Activated T-cell treated with anti-CD3 and anti-CD28 coated beads for 1 hour (primary cell): ENCODE results near the gene POPDC3.
"Not testable (repeated sequence)": the region's sequence is repeated elsewhere in the genome, so short reads cannot be mapped to it uniquely, and the experiment has no call there.

ENCODE experiments used
- DNase-seq: peaks from one replicate; pipeline ENCODE4 v3.0.0-alpha.2; 2020; ENCODE audit warnings: low read depth

The POPDC3 gene

GRCh38 chr6:105194591-105194990 is 14.8 kb upstream of the POPDC3 start:
- no peak for DNase-seq

- no peak for DNase-seq
Measured at GRCh38 chr6:105194106-105194505, 14.3 kb upstream of the POPDC3 start.

GRCh38 chr6:105193647-105194046 is 13.8 kb upstream of the POPDC3 start:
- DNase-seq: no peak

- DNase-seq: no peak
Measured at GRCh38 chr6:105192707-105193465, 13.1 kb upstream of the POPDC3 start.

GRCh38 chr6:105191351-105191750 is 11.5 kb upstream of the POPDC3 start:
- DNase-seq: no peak

DNA sequence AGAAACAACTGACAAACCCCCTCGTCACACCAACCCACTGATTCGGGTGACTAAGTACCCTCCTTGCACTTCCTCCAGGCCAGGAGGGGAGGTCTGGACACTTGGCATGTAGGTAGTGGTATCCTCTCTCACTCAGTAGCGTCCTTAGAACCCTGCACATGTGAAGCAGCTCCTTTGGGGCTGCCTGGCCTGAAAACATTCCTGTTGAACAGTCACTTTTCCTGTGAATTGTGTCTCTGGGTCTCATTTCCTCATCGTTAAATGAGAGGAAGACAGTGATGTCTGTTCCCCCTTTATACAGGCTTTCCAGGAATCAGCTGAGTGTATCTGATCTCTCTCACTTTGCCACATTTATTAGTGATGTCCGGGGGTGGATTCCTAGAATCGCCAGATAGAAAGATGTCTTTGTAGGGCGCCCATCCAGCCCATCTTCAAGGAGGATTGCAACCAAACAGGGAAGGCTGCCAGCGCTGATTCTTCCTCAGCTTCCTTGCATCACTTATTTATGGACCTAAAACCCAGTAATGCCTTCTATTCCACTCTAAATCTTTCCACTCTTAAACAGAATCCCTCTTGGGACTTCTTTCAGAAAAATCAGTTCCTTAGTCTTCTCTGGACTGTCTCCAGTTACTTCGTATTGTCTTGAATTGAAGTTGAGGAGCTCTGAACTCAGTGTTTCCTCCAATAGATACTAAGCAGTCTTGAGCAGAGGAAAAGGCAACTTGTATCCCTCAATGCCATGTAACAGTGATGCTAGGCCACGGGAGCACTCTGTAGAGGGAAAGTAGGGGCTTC is 9.4 kb upstream of the POPDC3 start:
- no peak for DNase-seq

DNA sequence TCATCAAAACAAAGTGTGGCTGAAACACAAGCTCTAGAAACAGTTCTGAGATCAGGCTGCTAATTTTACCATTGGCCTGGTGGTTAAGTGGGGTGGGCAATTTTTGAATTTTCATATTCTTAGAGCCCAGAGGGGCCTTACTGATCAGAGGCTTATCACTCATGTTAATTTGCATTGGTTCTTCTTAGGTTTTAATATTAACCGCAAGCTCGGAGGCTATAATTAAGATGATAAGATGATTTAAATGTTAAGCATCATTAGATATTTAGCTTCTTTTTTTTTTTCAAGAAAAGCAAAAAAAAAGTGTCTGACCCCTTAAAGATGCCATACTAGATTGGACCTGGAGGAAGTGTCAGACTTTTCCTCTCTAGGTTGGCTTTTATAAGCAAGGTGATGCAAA is 8.4 kb upstream of the POPDC3 start:
- DNase-seq: no peak

- no peak for DNase-seq
Measured at GRCh38 chr6:105186576-105186975, 6.8 kb upstream of the POPDC3 start.

DNA sequence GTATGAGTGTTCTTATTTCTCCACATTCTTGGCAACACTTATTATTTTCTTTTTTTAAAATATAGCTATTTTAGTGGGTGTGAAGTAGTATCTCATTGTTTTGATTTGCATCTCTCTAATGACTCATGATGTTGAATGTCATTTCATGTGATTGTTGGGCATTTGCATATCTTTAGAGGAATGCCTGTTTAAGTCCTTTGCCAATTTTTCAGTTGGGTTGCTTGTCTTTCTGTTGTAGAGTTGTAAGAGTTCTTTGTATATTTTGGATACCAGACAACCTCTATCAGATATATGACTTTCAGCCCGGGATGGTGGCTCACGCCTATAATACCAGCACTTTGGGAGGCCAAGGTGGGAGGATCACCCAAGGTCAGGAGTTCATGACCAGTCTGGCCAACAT is 5.1 kb upstream of the POPDC3 start:
- DNase-seq: no peak

DNA sequence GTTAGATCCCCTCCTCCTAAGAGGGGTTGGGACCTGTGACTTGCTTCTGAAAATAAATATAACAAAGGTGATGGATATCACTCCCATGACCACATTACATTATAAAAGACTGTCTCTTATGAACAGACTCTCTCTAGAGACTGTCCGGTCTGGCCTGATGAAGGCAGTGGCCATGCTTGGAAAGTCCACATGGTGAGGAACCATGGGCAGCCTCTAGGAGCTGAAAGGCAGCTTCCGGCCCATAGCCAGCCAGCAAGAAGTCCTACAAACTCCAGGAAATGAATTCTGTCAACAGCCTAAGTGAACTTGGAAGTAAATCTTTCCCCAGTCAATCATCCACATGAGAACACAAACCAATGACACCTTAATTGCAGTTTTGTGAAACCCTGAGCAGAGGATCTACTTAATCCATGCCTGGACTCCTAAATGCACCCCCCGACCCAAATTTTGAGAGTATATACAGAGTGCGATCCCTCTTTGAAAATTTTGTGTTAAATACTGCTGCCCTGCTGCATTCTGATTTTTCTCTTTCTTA is 2.2 kb upstream of the POPDC3 start:
- no peak for DNase-seq

- DNase-seq: no peak
Measured at GRCh38 chr6:105178636-105179035, 1.2 kb downstream of the POPDC3 start.

DNA sequence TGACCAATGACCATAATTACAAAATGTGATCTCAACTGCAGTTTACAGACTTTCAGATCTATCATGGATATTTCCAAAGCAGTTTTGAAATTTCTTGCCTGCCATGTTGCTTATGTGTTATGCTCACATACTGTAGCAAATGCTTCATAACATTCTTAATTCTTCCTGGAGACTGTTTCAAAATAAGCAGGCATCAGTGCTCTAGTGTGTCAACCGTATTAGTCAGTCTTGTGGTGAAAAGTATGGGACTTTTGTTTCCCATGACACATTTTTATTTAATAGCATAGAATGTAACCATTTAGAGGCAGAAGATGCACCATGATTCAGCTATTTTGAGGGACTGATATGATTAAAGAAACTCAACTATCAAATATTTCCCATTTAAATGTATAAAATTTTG is 1.7 kb downstream of the POPDC3 start:
- DNase-seq: no peak

DNA sequence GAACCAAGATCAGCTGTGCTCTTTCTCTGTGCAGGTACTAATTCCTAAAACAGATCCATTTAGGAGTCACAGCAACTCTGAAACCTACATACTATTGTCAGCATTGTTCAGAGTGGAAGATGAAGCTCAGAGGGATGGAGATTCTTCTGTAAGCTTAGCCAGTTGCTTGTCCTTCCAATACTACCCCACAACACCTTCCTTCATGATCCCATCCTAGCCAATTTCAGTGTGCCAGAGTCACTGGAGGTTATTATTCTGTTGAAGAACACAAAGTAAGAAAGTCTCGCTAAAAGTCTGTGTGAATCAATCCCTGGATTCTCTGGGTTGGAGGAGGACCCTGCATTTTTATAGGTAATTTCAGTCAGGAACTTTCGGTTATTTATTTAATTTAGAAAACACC is 2.3 kb downstream of the POPDC3 start:
- no peak for DNase-seq

- no peak for DNase-seq
Measured at GRCh38 chr6:105174512-105174911, 5.3 kb downstream of the POPDC3 start.

GRCh38 chr6:105172515-105172914 is 7.3 kb downstream of the POPDC3 start:
- DNase-seq: not testable (repeated sequence)

- no peak for DNase-seq
Measured at GRCh38 chr6:105170059-105170458, 9.8 kb downstream of the POPDC3 start.

- DNase-seq: no peak
Measured at GRCh38 chr6:105167914-105168313, 11.9 kb downstream of the POPDC3 start.

- DNase-seq: no peak
Measured at GRCh38 chr6:105164418-105164817, 15.4 kb downstream of the POPDC3 start.

DNA sequence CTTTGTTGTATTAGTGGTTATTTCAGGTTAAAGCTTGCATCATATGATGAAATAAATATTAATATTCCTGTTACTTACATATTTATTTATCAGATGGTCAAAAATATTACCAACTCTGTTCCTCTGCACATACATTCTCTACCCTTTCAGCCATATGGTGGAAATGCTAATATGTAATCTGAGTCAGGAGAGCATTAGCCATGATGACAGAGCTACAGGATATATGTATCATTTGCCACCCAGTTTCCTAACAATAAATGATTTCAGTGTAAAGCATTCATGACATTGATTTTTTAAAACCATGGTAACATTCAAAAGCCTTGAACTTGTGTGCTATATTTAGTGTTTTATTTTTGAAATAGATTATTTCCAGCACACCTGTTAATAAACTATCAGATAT is 16.6 kb downstream of the POPDC3 start:
- DNase-seq: no peak

- DNase-seq: no peak
Measured at GRCh38 chr6:105162377-105162776, 17.4 kb downstream of the POPDC3 start.

- DNase-seq: no peak
Measured at GRCh38 chr6:105161421-105161820, 18.4 kb downstream of the POPDC3 start.

- DNase-seq: no peak
Measured at GRCh38 chr6:105153676-105154075, 26.1 kb downstream of the POPDC3 start.

- no peak for DNase-seq
Measured at GRCh38 chr6:105152880-105153279, 26.9 kb downstream of the POPDC3 start.
